Upper lobe of left lung (tissue), 6 donors: ENCODE measurements around the gene SLC5A11. TPM values are rescaled to one million over a fixed set of nuclear protein-coding genes. Genes with fewer than 3 reads are reported as not detected.

Experiments
- ATAC-seq, 2 donors: fragments of 200-7000 bp; cut with Tn5 transposase; one replicate each; pipeline ENCODE4 v1.9.1; 2022; ENCODE audit warnings: mild to moderate bottlenecking in 2 of 2, moderate library complexity in 2 of 2; ENCODE audit not compliant: low FRiP score in 2 of 2
- DNase-seq, 2 donors: peaks; one replicate each; pipeline ENCODE4 v3.0.0-alpha.2; 2019 to 2020
- H3K27ac ChIP-seq, 4 donors: fragments of 200-600 bp; sonication (generic); one replicate each; pipeline ENCODE4 v1.5.1; 2016 to 2019
- H3K27me3 ChIP-seq, 4 donors: fragments of 200-600 bp; sonication (generic); one replicate each; pipeline ENCODE4 v1.5.1; 2017 to 2019
- H3K36me3 ChIP-seq, 4 donors: fragments of 200-600 bp; sonication (generic); one replicate each; pipeline ENCODE4 v1.5.1; 2016 to 2019
- H3K4me1 ChIP-seq, 4 donors: fragments of 200-600 bp; sonication (generic); one replicate each; pipeline ENCODE4 v1.5.1; 2018 to 2019
- H3K4me3 ChIP-seq, 4 donors: fragments of 200-600 bp; sonication (generic); one replicate each; pipeline ENCODE4 v1.5.1; 2017 to 2019; ENCODE audit warnings: mild to moderate bottlenecking in 2 of 4, moderate library complexity in 1 of 4
- H3K9me3 ChIP-seq, 4 donors: fragments of 200-600 bp; sonication (generic); one replicate each; pipeline ENCODE4 v1.5.1; 2018 to 2019
- CTCF ChIP-seq, 6 experiments: fragments of 450-650 bp in 4 of 6; fragments of 200-600 bp in 2 of 6; sonication (generic) in 2 of 6; IDR thresholded peaks; one replicate each; pipeline ENCODE4 v1.5.1; 2016 to 2019; ENCODE audit warnings: antibody characterized with exemption in 6 of 6
- EP300 ChIP-seq, 4 donors: sonication (generic); formaldehyde crosslinking; IDR thresholded peaks; one replicate each; pipeline ENCODE4 v1.5.1; 2017; ENCODE audit warnings: antibody characterized with exemption in 4 of 4, control low read depth in 2 of 4
- POLR2A ChIP-seq, 4 donors: fragments of 450-650 bp; IDR thresholded peaks; one replicate each; pipeline ENCODE4 v1.5.1; 2016 to 2017; ENCODE audit warnings: antibody characterized with exemption in 4 of 4, mild to moderate bottlenecking in 2 of 4
- POLR2AphosphoS5 ChIP-seq, 2 donors: sonication (generic); formaldehyde crosslinking; IDR thresholded peaks; one replicate each; pipeline ENCODE4 v1.5.1; 2017; ENCODE audit warnings: antibody characterized with exemption in 2 of 2
- WGBS, 2 donors: methylation state at CpG; one replicate each; pipeline ENCODE4 v1.1.5; 2017 to 2018; 5-methylcytosine and 5-hydroxymethylcytosine counted together
- total RNA-seq, 6 donors: library from RNA; depleted of rRNA in 4 of 6; stranded (reverse); fragments of >200 nt in 4 of 6; gene quantifications; one replicate each; pipeline versions ENCODE4 v1.1.0 to v1.2.1, GENCODE V29; 2016 to 2021
- donor health status: DM: no; HTN: no; CAD: no; lungs with moderate emphysema.
- donor health status: DM: no; HTN: yes; CAD: no; lungs with severe emphysema.

The SLC5A11 gene
- total RNA-seq, 6 donors from 2014 or later, result 0.15 to 0.86 (median 0.30) TPM; not detected in 3

GRCh38 chr16:24819462-24820040 lies 26.2 kb upstream of the SLC5A11 start:
- H3K36me3 ChIP-seq, result peaks cover 42 to 98% (median 85%) of the 10 kb centered on the region in 4 donors
- DNase-seq (no peak), ATAC-seq (no peak)
- TF ChIP-seq CTCF (IDR thresholded peaks at IDR 0.05) (no peak), POLR2A (IDR thresholded peaks at IDR 0.05) (no peak)
- no peak overlapping the region for H3K4me3 ChIP-seq
- H3K9me3 ChIP-seq, result no peaks in the 10 kb centered on the region
- no peak overlapping the region for H3K27ac ChIP-seq
- no peaks in the 10 kb centered on the region for H3K27me3 ChIP-seq
- peaks cover 0 to 14% (median 4%) of the 10 kb centered on the region in 4 donors for H3K4me1 ChIP-seq
- WGBS, 2 donors, result 47 to 64% methylated on average over 2 of the region's 2 CpGs

- no peak for ATAC-seq
- WGBS, 2 donors, result 48 to 79% methylated on average over 1 of the region's 1 CpG
- H3K4me1 ChIP-seq, result peaks cover 0 to 14% (median 4%) of the 10 kb centered on the region in 4 donors
- DNase-seq, result no peak
- peaks cover 32 to 96% (median 77%) of the 10 kb centered on the region in 4 donors for H3K36me3 ChIP-seq
- H3K27ac ChIP-seq, result peak overlapping the region in 2 of 4 donors; percentile 11 to 14
- no peak overlapping the region for H3K4me3 ChIP-seq
- no peak for TF ChIP-seq CTCF (IDR thresholded peaks at IDR 0.05)
- TF ChIP-seq EP300 (IDR thresholded peaks at IDR 0.05), result no peak
- TF ChIP-seq POLR2AphosphoS5 (IDR thresholded peaks at IDR 0.05), result no peak
- TF ChIP-seq POLR2A (IDR thresholded peaks at IDR 0.05), result no peak
- H3K9me3 ChIP-seq, result no peaks in the 10 kb centered on the region
- H3K27me3 ChIP-seq, result no peaks in the 10 kb centered on the region
Measured at GRCh38 chr16:24820522-24820921, 25.2 kb upstream of the SLC5A11 start.

GRCh38 chr16:24821129-24821528 lies 24.6 kb upstream of the SLC5A11 start:
- H3K27ac ChIP-seq, result no peak overlapping the region
- WGBS, 2 donors, result 85 to 87% methylated on average over 9 of the region's 9 CpGs
- H3K9me3 ChIP-seq, result no peaks in the 10 kb centered on the region
- DNase-seq, result no peak
- TF ChIP-seq POLR2A (IDR thresholded peaks at IDR 0.05) (no peak), CTCF (IDR thresholded peaks at IDR 0.05) (no peak), POLR2AphosphoS5 (IDR thresholded peaks at IDR 0.05) (no peak), EP300 (IDR thresholded peaks at IDR 0.05) (no peak)
- peaks cover 26 to 94% (median 76%) of the 10 kb centered on the region in 4 donors for H3K36me3 ChIP-seq
- no peaks in the 10 kb centered on the region for H3K27me3 ChIP-seq
- no peak overlapping the region for H3K4me3 ChIP-seq
- H3K4me1 ChIP-seq, result peaks cover 0 to 18% (median 4%) of the 10 kb centered on the region in 4 donors
- no peak for ATAC-seq

- no peaks in the 10 kb centered on the region for H3K9me3 ChIP-seq
- H3K27me3 ChIP-seq, result no peaks in the 10 kb centered on the region
- H3K36me3 ChIP-seq, result peaks cover 18 to 94% (median 65%) of the 10 kb centered on the region in 4 donors
- DNase-seq (no peak), ATAC-seq (peak in 1 of 2 donors; percentile 32)
- H3K27ac ChIP-seq, result no peak overlapping the region
- 84 to 89% methylated on average over 10 of the region's 10 CpGs for WGBS, 2 donors
- no peak overlapping the region for H3K4me3 ChIP-seq
- TF ChIP-seq CTCF (IDR thresholded peaks at IDR 0.05) (no peak), POLR2AphosphoS5 (IDR thresholded peaks at IDR 0.05) (no peak), EP300 (IDR thresholded peaks at IDR 0.05) (no peak), POLR2A (IDR thresholded peaks at IDR 0.05) (no peak)
- peaks cover 0 to 18% (median 4%) of the 10 kb centered on the region in 4 donors for H3K4me1 ChIP-seq
Measured at GRCh38 chr16:24822542-24822941, 23.2 kb upstream of the SLC5A11 start.

GRCh38 chr16:24822974-24823373 lies 22.8 kb upstream of the SLC5A11 start:
- Histone ChIP-seq H3K4me3 (no peak overlapping the region), H3K27ac (no peak overlapping the region), H3K36me3 (peaks cover 17 to 94% (median 63%) of the 10 kb centered on the region in 4 donors), H3K9me3 (no peaks in the 10 kb centered on the region), H3K4me1 (peaks cover 0 to 18% (median 4%) of the 10 kb centered on the region in 4 donors), H3K27me3 (no peaks in the 10 kb centered on the region)
- ATAC-seq, result peak in 1 of 2 donors; percentile 23
- peak in 1 of 2 donors; percentile 22 for DNase-seq
- TF ChIP-seq POLR2A (IDR thresholded peaks at IDR 0.05) (no peak), EP300 (IDR thresholded peaks at IDR 0.05) (no peak), CTCF (IDR thresholded peaks at IDR 0.05) (no peak), POLR2AphosphoS5 (IDR thresholded peaks at IDR 0.05) (no peak)
- 83 to 95% methylated on average over 1 to 8 of the region's 8 CpGs for WGBS, 2 donors
